Measurements from ENCODE around the gene NUP93.

The NUP93 gene

GRCh38 chr16:56743840-56744239, 13.9 kb downstream of the NUP93 start:
- no peak for DNase-seq (ENCODE audit: low read depth)

GRCh38 chr16:56744996-56745640, 15.2 kb downstream of the NUP93 start:
- DNase-seq (ENCODE audit: low read depth), result no peak

- no peak for DNase-seq (ENCODE audit: low read depth)
These were observed 17.6 kb downstream of the NUP93 start for GRCh38 chr16:56747486-56748045.

- no peak for DNase-seq (ENCODE audit: low read depth)
These were observed 18.3 kb downstream of the NUP93 start for GRCh38 chr16:56748191-56748590.

GRCh38 chr16:56748826-56749225, 18.9 kb downstream of the NUP93 start:
- DNase-seq (ENCODE audit: low read depth), result no peak

- no peak for DNase-seq (ENCODE audit: low read depth)
These were observed 20.0 kb downstream of the NUP93 start for GRCh38 chr16:56749672-56750491.

GRCh38 chr16:56753410-56753809, 23.5 kb downstream of the NUP93 start:
- no peak for DNase-seq (ENCODE audit: low read depth)

- DNase-seq (ENCODE audit: low read depth), result no peak
These were observed 25.1 kb downstream of the NUP93 start for GRCh38 chr16:56755038-56755437.

- DNase-seq (ENCODE audit: low read depth), result no peak
These were observed 28.5 kb downstream of the NUP93 start for GRCh38 chr16:56758432-56758831.

- no peak for DNase-seq (ENCODE audit: low read depth)
These were observed 29.0 kb downstream of the NUP93 start for GRCh38 chr16:56758930-56759329.

GRCh38 chr16:56763291-56763916, 33.5 kb downstream of the NUP93 start:
- DNase-seq (ENCODE audit: low read depth), result no peak

- no peak for DNase-seq (ENCODE audit: low read depth)
These were observed 34.9 kb downstream of the NUP93 start for GRCh38 chr16:56764835-56765234.

GRCh38 chr16:56765949-56766348, 36.0 kb downstream of the NUP93 start:
- DNase-seq (ENCODE audit: low read depth), result no peak

GRCh38 chr16:56767024-56767423, 37.1 kb downstream of the NUP93 start:
- no peak for DNase-seq (ENCODE audit: low read depth)

GRCh38 chr16:56769677-56770076, 39.7 kb downstream of the NUP93 start:
- DNase-seq (ENCODE audit: low read depth), result no peak

GRCh38 chr16:56771558-56772279, 41.8 kb downstream of the NUP93 start:
- DNase-seq (ENCODE audit: low read depth), result no peak

- no peak for DNase-seq (ENCODE audit: low read depth)
These were observed 43.6 kb downstream of the NUP93 start for GRCh38 chr16:56773532-56773931.

GRCh38 chr16:56774016-56774680, 44.2 kb downstream of the NUP93 start:
- no peak for DNase-seq (ENCODE audit: low read depth)

- DNase-seq (ENCODE audit: low read depth), result no peak
These were observed 45.2 kb downstream of the NUP93 start for GRCh38 chr16:56775162-56775561.

- no peak for DNase-seq (ENCODE audit: low read depth)
These were observed 46.6 kb downstream of the NUP93 start for GRCh38 chr16:56776562-56776961.

- no peak for DNase-seq (ENCODE audit: low read depth)
These were observed 47.1 kb downstream of the NUP93 start for GRCh38 chr16:56777001-56777400.

- no peak for DNase-seq (ENCODE audit: low read depth)
These were observed 47.6 kb downstream of the NUP93 start for GRCh38 chr16:56777482-56777881.
